HEK293T (cell line): ENCODE measurements around the gene TMEM131.

ENCODE experiments used
- BHLHE40 ChIP-seq: fragments of 450-650 bp; IDR thresholded peaks from 2 replicates; pipeline ENCODE4 v1.6.1; 2016; ENCODE audit warnings: mild to moderate bottlenecking, moderate library complexity, borderline replicate concordance
- FOXM1 ChIP-seq: fragments of 450-650 bp; IDR thresholded peaks from 2 replicates; pipeline ENCODE4 v1.6.1; 2017; ENCODE audit warnings: mild to moderate bottlenecking, borderline replicate concordance
- NFRKB ChIP-seq: fragments of 450-650 bp; IDR thresholded peaks from 2 replicates; pipeline ENCODE4 v1.6.1; 2016; ENCODE audit warnings: mild to moderate bottlenecking, moderate library complexity

DNA sequence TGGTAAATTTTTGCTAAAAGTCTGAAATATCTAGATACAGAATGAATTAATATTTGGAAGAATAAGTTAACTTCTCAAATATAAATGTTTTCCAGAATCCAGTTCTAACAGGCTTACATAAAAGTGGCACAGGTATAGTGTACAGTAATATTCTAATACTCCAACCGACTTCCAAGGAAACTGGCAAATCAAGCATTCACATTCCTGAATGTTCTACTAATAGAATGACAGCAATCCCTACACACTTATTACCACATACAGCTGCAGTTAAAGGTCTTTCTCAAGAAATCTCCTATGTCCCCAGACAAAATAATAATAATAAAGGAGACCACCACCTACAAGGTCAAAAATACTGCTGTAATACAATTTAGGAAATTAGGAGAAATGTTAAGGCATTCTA is 31.9 kb downstream of the TMEM131 start:
- TF ChIP-seq BHLHE40 = no peak
- no peak for TF ChIP-seq NFRKB
- no peak for TF ChIP-seq FOXM1
